ENCODE measurements around the gene IRF8.

The IRF8 gene

DNA sequence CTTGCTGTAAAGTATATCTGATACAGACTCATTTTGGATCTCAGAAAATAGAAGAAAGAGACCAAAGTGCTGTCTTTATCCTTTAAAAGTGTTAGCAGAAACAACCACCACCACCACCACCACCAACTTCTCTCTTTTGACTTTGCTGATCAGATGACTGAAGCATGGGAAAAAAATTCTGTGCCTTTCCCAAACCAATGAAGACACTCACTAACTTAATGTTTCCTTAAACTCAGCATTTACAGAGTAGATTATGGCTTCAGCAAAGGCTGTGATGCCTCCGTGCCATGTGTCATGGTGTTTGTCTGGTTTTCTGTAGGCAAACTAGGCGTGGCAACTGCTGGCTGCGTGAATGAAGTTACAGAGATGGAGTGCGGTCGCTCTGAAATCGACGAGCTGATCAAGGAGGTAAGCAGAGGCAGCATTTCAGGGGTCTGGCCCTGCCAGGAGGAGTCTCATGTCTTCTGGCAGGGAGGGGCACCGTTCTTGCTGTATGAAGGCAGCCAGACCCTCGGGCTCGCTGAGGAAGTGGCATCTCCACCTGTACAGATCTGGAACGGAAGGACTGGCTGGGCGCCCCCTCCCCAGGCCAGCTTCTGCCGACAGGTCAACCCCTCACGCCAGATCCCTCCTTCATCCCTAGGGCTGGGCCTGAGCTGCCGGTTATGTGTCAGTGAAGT, 12.4 kb downstream of the IRF8 start:
- peak in 2 of 10 donors; percentile 48 to 73 for DNase-seq
- intact Hi-C loops (cut with DNase I) = no loop called here

DNA sequence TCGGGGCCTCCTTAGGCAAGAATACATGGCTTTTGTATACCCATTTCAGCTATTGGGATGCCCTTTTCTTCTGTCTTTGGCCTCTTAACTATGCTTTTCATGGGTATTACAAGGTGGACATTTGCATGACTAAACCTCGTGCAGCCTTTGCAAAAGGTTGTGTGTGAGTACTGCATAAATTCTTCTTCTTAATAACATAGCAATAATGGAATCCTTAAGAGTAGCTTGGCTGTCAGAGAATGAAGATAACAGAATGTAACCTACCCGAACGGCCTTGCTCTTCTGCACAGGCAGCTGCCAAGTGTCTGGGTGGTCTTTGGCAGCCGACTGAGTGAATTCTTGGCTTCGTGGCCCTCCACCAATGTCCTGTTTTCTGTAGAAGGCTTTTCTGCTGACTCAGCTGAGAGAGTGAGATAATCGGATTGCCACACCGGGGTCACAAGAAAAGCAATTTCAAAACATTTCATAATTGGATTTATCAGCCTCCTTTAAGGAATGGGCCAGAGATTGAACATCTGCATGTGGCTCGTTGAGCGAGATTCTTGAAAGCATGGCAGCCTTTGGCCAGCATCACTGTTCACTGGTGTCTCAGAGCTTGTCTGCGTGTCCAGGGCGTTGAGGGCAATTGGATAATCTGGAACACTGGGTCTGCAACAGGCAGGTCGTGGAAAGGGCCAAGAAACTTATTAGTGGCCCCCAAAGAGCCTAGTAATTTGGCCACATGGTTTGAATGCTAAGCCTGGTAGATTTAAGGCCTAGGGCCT, 13.4 kb downstream of the IRF8 start:
- DNase-seq = peak in 2 of 10 donors; percentile 13 to 32
- intact Hi-C loops (cut with DNase I) = no loop called here

DNA sequence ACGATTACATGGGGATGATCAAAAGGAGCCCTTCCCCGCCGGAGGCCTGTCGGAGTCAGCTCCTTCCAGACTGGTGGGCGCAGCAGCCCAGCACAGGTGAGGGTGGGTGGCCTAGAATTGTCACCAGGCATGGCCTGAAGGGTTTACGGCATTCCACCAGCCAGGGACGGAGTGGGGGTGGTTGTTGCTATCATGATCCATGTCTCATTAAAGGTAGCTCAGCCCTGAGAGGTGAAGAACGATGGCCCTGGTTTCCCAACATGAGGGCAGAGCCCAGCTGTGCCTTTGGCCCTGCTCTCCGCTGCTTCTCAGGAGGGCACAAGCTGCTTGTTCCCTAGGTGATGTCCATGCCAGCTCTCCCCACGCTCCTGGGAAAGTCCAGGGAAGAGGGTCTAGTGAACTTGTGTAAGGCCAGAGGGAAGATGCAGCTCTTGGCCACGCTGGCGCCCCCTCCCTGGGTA, 14.2 kb downstream of the IRF8 start:
- intact Hi-C loops (cut with DNase I) = no loop called here

DNA sequence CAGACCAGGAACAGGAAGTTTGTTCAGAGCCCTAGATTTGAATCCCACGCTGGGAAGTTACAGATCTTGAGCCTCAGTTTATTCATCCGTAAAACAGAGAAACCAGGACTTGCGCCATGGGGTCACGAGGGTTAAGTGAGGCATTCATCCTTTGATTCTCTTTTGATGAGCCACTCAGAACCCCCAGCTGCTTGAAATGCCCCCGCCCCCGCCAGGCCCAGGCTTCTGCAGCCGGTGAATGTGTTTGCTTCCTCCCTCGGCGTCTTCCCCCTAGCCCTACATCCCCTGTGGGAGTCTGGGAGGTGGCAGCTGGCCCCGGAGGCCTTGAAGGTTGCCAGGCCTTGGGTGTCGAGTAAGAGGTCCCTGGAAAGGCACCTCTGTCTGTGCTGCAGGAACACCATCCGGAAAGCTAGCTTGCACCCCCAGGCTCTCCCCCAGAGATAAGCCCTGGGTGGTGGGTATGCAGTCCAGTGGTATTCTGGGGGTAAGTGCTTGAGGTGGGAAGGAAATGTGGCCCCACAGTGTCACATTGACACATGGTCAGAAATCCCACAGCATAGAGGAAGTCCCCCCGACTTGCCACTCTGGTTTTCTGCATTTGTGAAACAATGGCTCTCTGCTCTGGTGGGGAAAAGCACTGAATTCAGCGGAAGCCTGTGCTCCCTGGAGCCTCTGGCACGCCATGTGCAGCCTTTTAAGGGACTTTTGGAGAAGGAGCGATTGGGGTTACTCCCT, 14.9 kb downstream of the IRF8 start:
- DNase-seq = peak in 2 of 10 donors; percentile 53 to 60
- intact Hi-C loops (cut with DNase I) = no loop called here

More for the DNA sequence above, 14.2 kb downstream of the IRF8 start:
- peak in 2 of 10 donors; percentile 70 to 77 for DNase-seq

DNA sequence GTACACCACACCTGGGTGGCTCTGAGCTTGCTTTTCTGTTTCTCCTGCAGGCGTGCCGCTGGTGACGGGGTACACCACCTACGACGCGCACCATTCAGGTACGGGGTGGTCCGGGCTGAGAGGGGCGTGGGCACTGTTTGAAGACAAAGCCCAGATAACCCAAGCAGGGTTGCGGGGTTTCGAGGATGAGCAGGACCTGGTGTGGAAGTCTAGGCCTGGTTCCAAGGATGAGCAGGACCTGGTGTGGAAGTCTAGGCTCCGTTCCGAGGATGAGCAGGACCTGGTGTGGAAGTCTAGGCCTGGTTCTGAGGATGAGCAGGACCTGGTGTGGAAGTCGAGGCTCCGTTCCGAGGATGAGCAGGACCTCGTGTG, 15.4 kb downstream of the IRF8 start:
- intact Hi-C loops (cut with DNase I) = no loop called here

DNA sequence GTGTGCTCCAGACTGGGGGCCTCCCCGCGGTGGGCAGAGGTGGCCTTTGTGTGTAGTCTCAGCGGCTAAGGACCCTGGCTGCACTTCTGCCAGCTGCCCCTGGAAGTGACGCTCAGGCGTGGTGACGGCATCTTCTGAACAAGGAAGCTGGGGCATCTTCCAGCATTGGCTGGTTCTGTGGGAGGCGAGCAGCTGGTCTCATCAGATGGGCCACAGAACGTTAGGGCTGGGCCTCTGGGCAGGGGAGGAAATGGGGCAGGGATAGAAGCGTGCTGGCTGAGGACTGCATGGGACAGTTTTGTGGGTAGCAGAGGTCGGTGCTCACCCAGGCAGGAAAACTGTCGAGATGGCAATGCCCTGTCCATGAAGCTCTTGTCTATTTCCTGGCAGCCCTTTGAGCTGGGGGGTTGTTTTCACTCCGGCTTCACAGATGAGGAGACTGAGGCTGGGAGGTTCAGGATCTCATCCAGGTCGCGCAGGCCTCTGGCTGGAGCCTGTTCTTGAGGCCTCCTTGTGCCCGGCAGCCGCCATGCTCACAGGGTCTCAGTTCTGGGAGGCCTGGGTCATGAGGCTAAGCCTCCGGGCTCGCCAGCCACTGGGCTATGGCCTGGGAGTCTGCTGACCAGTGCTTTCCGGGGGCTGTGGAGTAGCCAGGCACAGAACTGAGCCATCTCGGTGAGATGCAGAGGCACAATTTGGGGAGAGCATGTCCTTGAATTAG, 16.3 kb downstream of the IRF8 start:
- DNase-seq = peak in 2 of 10 donors; percentile 65 to 84
- intact Hi-C loops (cut with DNase I) = no loop called here

More for the DNA sequence above, 15.4 kb downstream of the IRF8 start:
- peak in 2 of 10 donors; percentile 55 to 64 for DNase-seq

DNA sequence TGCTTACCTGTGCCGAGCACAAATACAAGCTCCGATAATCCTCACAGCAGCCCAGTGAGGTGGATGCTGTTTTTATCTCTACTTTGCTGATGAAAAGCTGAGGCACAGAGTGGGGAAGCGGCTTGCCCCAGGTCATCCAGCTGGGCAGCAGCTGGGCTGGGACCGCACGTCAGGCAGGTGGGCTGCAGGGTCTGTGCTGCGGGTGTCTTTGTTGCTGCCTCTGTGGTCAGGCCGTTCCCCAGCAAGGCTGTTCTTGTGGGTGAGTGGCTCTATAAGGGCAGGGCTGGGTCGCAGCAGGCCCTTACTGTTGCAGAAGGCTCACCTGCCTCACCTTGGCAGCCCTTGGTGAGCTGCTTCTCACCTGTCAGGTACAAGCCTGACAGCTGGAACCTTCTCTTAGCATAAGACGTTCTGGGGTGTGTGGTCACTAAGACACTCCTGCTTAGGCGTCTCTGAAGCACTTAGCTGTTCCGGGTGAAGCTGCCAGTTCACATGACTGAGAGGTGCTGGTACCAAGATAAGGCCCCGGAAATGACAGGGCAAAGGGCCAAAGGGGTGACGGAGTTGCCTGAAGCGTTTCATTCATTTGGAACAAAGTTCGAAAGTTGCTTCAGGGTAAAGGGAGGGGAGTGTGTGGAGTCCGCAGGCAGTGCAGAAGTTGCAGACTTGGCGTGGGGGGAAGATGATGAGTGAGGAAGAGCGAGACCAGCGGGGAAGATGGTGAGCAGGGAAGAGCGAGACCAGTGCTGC, 17.4 kb downstream of the IRF8 start:
- intact Hi-C loops (cut with DNase I) = no loop called here
- peak in 2 of 10 donors; percentile 56 to 78 for DNase-seq

DNA sequence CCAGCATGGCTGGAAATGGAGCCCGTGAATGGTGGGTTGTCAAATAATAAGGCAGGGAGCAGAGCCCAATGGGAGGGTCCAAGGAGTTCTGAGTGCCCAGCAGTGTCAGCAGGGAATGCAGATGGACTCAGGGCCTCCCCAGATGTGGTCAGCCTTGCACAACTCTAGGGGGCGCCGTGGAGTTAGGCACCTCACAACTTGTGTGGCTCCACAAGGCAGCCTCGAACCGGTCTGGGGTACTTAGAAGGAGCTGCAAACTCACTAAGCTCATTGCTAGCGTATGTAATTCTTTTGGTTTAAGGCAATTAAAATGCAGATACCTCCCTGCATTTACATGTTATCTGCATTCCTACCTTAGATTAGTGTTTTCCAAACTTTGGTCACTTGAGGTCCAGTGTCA, 18.1 kb downstream of the IRF8 start:
- peak in 2 of 10 donors; percentile 33 to 49 for DNase-seq
- intact Hi-C loops (cut with DNase I) = no loop called here

DNA sequence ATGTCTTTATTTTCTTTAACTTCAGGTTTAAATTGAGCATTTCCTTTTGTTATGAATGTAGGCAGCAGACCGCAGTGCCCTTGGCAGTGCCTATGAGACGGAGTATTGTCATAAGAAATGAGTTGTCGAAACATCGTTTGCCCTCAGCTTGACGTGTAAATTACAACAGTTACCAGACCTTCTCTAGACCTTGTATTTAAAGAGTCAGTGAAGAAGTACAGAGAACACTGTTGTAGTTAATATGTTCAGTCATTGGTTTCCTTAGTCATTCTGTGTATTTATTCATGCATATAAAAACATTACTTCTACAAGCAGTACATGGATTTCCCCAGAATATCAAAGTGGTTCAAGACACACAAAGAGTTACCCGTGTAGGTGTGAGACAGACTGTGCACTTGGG, 19.0 kb downstream of the IRF8 start:
- intact Hi-C loops (cut with DNase I) = no loop called here

DNA sequence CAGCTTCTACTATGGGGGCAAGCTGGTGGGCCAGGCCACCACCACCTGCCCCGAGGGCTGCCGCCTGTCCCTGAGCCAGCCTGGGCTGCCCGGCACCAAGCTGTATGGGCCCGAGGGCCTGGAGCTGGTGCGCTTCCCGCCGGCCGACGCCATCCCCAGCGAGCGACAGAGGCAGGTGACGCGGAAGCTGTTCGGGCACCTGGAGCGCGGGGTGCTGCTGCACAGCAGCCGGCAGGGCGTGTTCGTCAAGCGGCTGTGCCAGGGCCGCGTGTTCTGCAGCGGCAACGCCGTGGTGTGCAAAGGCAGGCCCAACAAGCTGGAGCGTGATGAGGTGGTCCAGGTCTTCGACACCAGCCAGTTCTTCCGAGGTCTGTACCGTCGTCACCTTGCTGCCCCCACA, 19.5 kb downstream of the IRF8 start:
- peak in 2 of 10 donors; percentile 50 to 77 for DNase-seq

More for the DNA sequence above, 19.0 kb downstream of the IRF8 start:
- peak in 2 of 10 donors; percentile 12 to 33 for DNase-seq

DNA sequence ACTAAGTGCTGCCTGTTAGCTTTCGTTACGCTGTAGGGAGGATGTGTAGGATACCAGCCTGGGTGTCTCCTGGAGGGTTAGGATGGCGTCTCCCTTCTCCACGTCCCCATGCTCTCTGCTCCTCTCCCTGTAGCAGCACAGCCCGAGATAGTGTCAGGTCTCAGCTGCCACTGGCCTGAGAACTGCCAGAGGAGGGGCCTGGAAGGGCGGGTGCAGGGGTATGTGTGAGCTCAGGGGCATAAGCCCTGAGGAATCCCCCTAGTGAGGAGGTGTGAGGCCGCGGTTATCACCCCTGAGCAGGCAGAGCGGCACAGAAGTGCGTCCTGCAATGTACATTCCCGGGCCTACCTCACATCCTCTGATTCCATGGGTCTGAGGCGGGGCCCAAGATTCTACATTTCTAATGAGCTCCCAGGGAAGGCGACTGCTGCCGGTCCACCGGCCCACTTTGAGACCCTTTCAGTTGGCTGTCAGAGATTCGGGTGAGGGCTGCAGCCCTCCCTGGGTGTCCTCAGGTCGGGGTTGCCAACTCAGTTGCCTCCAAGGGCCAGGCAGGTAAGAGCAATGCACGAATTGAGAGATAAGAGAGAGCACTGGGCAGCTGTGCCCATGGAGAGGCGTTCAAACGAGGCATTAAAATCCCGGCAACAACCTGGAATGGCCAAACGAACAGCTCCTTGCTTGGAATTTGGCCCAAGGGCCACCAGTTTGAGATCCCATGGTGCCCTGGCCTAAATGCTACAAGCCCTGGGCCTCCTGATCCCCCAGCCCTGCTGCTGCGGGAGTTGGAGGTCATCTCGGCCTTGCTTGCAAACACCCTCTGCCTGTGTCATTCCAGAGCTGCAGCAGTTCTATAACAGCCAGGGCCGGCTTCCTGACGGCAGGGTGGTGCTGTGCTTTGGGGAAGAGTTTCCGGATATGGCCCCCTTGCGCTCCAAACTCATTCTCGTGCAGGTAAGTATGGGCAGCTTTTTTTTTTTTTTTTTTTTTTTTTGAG, 20.6 kb downstream of the IRF8 start:
- peak in 2 of 10 donors; percentile 61 to 68 for DNase-seq
- intact Hi-C loops (cut with DNase I) = no loop called here

More for the DNA sequence above, 19.5 kb downstream of the IRF8 start:
- intact Hi-C loops (cut with DNase I) = no loop called here

DNA sequence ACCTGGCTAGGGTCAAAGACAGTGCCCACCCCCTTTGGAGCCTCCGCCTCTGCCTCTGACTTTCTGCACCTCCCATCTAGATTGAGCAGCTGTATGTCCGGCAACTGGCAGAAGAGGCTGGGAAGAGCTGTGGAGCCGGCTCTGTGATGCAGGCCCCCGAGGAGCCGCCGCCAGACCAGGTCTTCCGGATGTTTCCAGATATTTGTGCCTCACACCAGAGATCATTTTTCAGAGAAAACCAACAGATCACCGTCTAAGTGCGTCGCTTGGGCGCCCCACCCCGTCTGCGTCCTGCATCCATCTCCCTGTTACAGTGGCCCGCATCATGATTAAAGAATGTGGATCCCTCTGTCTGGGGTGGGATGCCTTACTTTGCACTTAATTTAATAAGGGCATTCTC, 22.1 kb downstream of the IRF8 start:
- intact Hi-C loops (cut with DNase I) = no loop called here
- peak in 2 of 10 donors; percentile 38 to 44 for DNase-seq

DNA sequence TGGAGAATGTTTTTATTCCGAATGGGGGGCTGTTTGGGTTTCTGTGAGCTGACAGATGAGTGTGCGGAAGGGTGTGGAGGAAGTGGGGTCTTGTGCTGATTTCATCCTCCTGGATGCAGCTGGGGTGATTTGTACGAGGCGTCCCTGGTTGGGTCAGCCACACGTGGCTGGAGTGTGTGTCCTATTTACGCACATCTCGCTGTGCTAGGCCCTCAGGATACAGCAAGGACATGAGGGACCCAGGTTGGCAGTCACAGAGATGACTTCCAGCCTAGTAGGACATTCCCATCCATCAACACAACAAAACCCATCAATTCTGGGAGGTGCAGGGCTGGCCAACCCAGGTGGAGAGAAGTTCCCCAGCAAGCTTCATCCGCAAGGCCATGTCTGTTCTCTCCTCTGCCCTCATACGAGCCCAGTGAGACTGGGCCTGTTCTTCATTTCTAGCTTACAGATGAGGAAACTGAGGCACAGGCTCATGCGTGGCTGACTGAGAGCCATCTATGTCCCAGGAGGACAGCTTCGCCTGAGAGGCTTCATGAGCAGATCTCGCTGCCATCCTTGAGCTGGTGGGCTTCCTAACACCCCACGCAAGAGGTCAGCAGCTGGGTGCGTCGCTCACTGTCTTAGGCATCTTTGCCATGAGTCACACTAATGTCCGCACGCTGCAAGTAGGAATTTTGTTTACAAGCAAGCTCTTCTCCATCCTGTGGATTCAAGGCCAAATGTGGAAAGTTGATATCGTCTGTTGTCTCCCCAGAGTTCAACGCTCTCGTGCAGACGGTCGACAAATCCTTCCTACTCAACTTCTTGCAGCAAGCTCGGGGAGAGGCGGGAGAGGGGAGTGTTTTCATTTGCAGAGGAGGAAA, 24.4 kb downstream of the IRF8 start:
- DNase-seq = peak in 2 of 10 donors; percentile 45 to 54
- intact Hi-C loops (cut with DNase I) = no loop called here

DNA sequence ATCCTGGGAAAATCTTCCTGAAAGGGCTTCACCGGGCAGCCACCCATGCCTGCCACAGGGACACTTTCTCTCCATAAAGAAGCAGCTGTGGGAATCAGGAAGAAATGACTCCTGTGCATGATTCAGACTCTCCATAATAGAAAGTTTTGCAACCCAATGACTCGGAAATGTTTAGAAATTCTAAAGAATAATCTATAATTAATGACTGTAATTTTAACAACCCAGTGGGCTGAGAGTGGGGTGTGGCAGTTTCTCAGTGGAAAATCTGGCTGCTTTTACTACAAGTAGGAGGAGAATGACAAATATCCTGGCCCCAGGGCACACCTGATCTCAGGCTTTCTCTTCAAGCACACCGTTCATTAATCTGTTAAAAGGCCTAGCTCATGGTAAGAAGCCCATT, 25.7 kb downstream of the IRF8 start:
- no peak for DNase-seq
- intact Hi-C loops (cut with DNase I) = no loop called here

DNA sequence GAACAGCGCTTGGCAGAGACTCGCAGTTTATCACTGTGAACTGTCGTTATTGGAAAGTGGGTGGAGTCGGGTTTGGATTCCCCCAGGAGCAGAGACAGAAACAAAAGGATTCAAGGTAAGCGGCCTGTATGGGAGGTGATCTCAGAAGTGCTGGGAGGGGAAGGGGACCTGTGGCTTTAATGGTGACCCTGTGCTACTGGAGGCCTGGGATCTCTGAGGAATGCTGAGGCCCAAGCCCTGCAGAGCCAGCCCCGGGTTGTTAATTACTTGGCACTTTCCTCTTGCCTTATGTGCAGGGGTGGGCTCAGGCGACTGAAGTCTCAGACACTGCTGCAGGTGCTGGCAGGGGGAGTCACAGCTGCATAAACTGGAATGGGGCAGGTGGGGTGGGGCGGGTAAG, 27.4 kb downstream of the IRF8 start:
- DNase-seq = peak in 2 of 10 donors; percentile 8 to 45
- intact Hi-C loops (cut with DNase I) = no loop called here

DNA sequence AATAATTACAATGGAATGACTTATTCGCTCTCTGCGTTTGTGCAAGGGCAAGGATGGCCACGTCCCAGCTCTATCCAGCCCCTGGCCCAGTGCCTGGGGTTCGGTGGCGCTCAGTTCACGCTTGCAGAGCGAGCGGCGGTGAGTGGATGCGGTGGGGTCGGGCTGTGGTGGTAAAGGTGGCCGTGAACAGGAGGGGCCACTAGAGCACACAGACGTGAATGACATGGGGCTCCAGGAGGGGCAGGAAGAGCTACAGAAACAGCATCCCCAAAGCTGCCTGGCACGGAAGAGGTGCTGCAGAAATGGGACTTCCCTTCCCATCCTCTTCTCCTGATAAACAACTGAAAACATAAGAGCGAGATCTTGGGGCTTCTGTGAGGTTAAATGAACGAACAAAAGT, 28.4 kb downstream of the IRF8 start:
- intact Hi-C loops (cut with DNase I) = no loop called here
- peak in 2 of 10 donors; percentile 35 to 71 for DNase-seq

DNA sequence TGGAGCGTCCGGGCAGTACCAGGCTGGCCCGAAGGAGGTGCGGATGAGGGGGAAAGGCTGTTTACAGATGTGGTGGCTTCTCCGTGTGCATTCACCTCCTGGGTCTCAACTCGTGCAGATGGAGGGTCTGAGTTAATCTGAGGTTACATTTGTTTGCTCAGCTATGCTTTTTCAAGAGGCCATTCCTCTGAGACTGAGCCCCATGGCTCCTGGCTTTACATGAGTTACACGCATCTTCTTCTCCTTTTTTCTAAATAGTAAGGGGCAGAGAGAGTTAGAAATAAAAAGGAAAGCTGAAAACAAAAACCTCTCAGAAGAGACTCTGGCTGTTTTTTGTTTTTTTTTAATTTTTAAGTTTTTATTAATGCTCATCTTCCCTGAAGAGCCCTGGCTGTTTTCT, 29.0 kb downstream of the IRF8 start:
- DNase-seq = peak in 1 of 10 donors; percentile 39
- intact Hi-C loops (cut with DNase I) = no loop called here
